GM18508 (cell line): ENCODE data around the gene SMIM21.

ENCODE experiments used
- ATAC-seq: cut with Tn5 transposase; IDR thresholded peaks from one replicate; pipeline ENCODE4 v1.9.1; 2021; ENCODE audit warnings: moderate number of reproducible peaks; ENCODE audit not compliant: insufficient read depth, unreplicated experiment

SMIM21 gene

GRCh38 chr18:75428490-75428889, 987 bp upstream of the SMIM21 start:
- no peak for ATAC-seq

- ATAC-seq: no peak
Observed at GRCh38 chr18:75422341-75422910, 5.1 kb downstream of the SMIM21 start.

- no peak for ATAC-seq
Observed at GRCh38 chr18:75421656-75422055, 5.8 kb downstream of the SMIM21 start.

- ATAC-seq: no peak
Observed at GRCh38 chr18:75418293-75419005, 9.1 kb downstream of the SMIM21 start.

GRCh38 chr18:75410611-75411010, 16.9 kb downstream of the SMIM21 start:
- no peak for ATAC-seq

GRCh38 chr18:75409806-75410205, 17.7 kb downstream of the SMIM21 start:
- ATAC-seq: no peak

GRCh38 chr18:75408554-75409506, 18.7 kb downstream of the SMIM21 start:
- ATAC-seq: no peak

- no peak for ATAC-seq
Observed at GRCh38 chr18:75407468-75408437, 19.8 kb downstream of the SMIM21 start.

GRCh38 chr18:75406491-75407445, 20.7 kb downstream of the SMIM21 start:
- no peak for ATAC-seq

- no peak for ATAC-seq
Observed at GRCh38 chr18:75405351-75405750, 22.2 kb downstream of the SMIM21 start.

- no peak for ATAC-seq
Observed at GRCh38 chr18:75400366-75400765, 27.1 kb downstream of the SMIM21 start.

- ATAC-seq: no peak
Observed at GRCh38 chr18:75395137-75395536, 32.4 kb downstream of the SMIM21 start.

GRCh38 chr18:75393721-75394120, 33.8 kb downstream of the SMIM21 start:
- no peak for ATAC-seq

GRCh38 chr18:75392226-75392578, 35.3 kb downstream of the SMIM21 start:
- ATAC-seq: no peak

GRCh38 chr18:75391279-75392225, 36.0 kb downstream of the SMIM21 start:
- no peak for ATAC-seq

- no peak for ATAC-seq
Observed at GRCh38 chr18:75390854-75391253, 36.6 kb downstream of the SMIM21 start.

GRCh38 chr18:75384144-75384543, 43.4 kb downstream of the SMIM21 start:
- ATAC-seq: no peak
